ENCODE results near the gene SKI. TPM values are rescaled to one million over a fixed set of nuclear protein-coding genes. Genes with fewer than 3 reads are reported as not detected.

SKI gene
- total and polyA plus RNA-seq, 2 of the 4 experiments (the other 2 are of a cell fraction) = 2.3 to 20.1 TPM

DNA sequence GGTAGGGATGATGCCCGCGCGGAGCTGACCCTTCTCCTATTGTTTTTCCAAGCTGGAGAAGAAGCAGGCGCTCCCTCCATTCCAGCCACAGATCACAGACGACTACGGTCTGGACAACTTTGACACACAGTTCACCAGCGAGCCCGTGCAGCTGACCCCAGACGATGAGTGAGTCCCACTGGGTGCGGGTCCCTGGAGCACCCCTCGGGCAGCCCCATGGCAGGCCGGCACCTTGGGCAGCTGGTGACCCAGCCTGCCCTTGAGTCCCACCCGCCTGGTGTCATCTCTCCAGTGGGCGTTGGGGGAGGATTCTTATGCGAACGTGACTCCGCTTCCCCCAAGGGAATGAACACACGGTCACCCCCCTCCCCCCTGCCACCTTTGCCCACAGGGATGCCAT lies 43.6 kb upstream of the SKI start:
- Histone ChIP-seq H3K4me1 (ENCODE audit: control insufficient read depth, insufficient read depth, low read length) (0 out of 2 replicates have a peak, but pooled peaks cover 1% of the 10 kb centered on the region), H3K79me1 (ENCODE audit: low read depth in 1 of 2, low read length in 2 of 2) (peaks cover 4 to 15% of the 10 kb centered on the region in 2 experiments; a peak in 3 of 4 replicates), H3K36me3 (ENCODE audit: control insufficient read depth, insufficient read depth, low read length) (peaks cover 9% of the 10 kb centered on the region; the same call in 1 of the 2 replicates), H4K8ac (ENCODE audit: low read depth in 2 of 2, low read length in 2 of 2) (no peak overlapping the region), H2AFZ (replicated peaks; ENCODE audit: low read length, poor library complexity) (no peak overlapping the region), H3K18ac (ENCODE audit: low read depth, low read length) (no peak overlapping the region), H3K27me3 (ENCODE audit: control insufficient read depth, insufficient read depth, low read length) (no peaks in the 10 kb centered on the region), H3K23ac (ENCODE audit: low read depth, low read length) (no peak overlapping the region), H3K4me3 (ENCODE audit: insufficient read depth, low read depth, low read length) (no peak overlapping the region), H3K9me1 (ENCODE audit: insufficient read depth, low read length) (no peaks in the 10 kb centered on the region), H3K27ac (ENCODE audit: insufficient read depth, low read length) (no peak overlapping the region), H2BK15ac (ENCODE audit: low read depth, low read length) (no peak overlapping the region), H3K4me2 (ENCODE audit: low read depth, low read length) (no peak overlapping the region), H2BK120ac (ENCODE audit: low read depth, low read length) (no peak overlapping the region), H3K9me3 (ENCODE audit: control insufficient read depth, insufficient read depth, low read length) (no peaks in the 10 kb centered on the region), H3K14ac (replicated peaks; ENCODE audit: low read depth, low read length) (no peak overlapping the region), H4K20me1 (ENCODE audit: insufficient read depth, low read length) (0 out of 2 replicates have a peak, but pooled peaks cover under 1% of the 10 kb centered on the region), H2AK5ac (ENCODE audit: low read depth, low read length) (no peak overlapping the region), H3K4ac (ENCODE audit: low read depth, low read length) (no peak overlapping the region), H3K56ac (ENCODE audit: extremely low read depth, insufficient read depth, low read length) (no peak overlapping the region), H4K5ac (ENCODE audit: low read depth, low read length) (no peak overlapping the region), H4K91ac (ENCODE audit: insufficient read depth, low read depth, low read length) (no peak overlapping the region), H2BK20ac (ENCODE audit: low read depth, low read length) (no peak overlapping the region), H2AK9ac (replicated peaks; ENCODE audit: low read depth, low read length, poor library complexity) (no peak overlapping the region), H2BK5ac (ENCODE audit: low read depth, low read length, poor library complexity, severe bottlenecking) (no peak overlapping the region), H3K9ac (ENCODE audit: low read depth, low read length) (no peak overlapping the region)
- DNase-seq = no peak
- BruUV-seq (replicated peaks) = no TSS peak
- dilution Hi-C loops (cut with HindIII; ENCODE audit: low sequenced_read_pairs, unreplicated experiment) (no loop called here), in situ Hi-C loops (cut with MboI; ENCODE audit: low sequenced_read_pairs) (loop anchor here (25.0 kb wide), 1 partner anchor 353 kb away; the partner anchor contains the start of genes HES5 and PANK4), intact Hi-C loops (cut with micrococcal nuclease) (no loop called here)
- ChIA-PET POLR2A (ENCODE audit: unreplicated experiment) (no interaction called here), CTCF (no interaction called here)
- TF ChIP-seq MAFK (IDR thresholded peaks at IDR 0.05; ENCODE audit: low read depth, low read length) (no peak), RAD21 (IDR thresholded peaks at IDR 0.05; ENCODE audit: low read length) (no peak), CEBPB (IDR thresholded peaks at IDR 0.05; ENCODE audit: low read depth, low read length) (no peak), RCOR1 (IDR thresholded peaks at IDR 0.05; ENCODE audit: insufficient replicate concordance, low read length) (no peak), POLR2A (IDR thresholded peaks at IDR 0.05; ENCODE audit: low read depth, low read length) (no peak)
- TF ChIP-seq, protein P1, sequence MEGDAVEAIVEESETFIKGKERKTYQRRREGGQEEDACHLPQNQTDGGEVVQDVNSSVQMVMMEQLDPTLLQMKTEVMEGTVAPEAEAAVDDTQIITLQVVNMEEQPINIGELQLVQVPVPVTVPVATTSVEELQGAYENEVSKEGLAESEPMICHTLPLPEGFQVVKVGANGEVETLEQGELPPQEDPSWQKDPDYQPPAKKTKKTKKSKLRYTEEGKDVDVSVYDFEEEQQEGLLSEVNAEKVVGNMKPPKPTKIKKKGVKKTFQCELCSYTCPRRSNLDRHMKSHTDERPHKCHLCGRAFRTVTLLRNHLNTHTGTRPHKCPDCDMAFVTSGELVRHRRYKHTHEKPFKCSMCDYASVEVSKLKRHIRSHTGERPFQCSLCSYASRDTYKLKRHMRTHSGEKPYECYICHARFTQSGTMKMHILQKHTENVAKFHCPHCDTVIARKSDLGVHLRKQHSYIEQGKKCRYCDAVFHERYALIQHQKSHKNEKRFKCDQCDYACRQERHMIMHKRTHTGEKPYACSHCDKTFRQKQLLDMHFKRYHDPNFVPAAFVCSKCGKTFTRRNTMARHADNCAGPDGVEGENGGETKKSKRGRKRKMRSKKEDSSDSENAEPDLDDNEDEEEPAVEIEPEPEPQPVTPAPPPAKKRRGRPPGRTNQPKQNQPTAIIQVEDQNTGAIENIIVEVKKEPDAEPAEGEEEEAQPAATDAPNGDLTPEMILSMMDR (conservative IDR thresholded peaks at IDR 0.05; ENCODE audit: low read depth, low read length) = no peak
- no peak for ATAC-seq (ENCODE audit: low read depth)
- 91% methylated on average over 11 of the region's 18 CpGs; no CpG with 5 or more reads in 1 of the 2 experiments for WGBS, 2 experiments (ENCODE audit: extremely low coverage in 2 of 2, insufficient read length in 1 of 2)
